ENCODE data around the gene INO80. TPM values are rescaled to one million over a fixed set of nuclear protein-coding genes. Genes with fewer than 3 reads are reported as not detected.

INO80 gene
- total RNA-seq, 4 donors from 2014 or later, result 29.4 to 45.9 (median 41.0) TPM

GRCh38 chr15:41019174-41019573 lies 96.9 kb downstream of the INO80 start:
- no peaks in the 10 kb centered on the region for H3K27me3 ChIP-seq
- 68% methylated on average over 5 of the region's 5 CpGs for WGBS
- TF ChIP-seq EP300 (IDR thresholded peaks at IDR 0.05) (no peak), POLR2AphosphoS5 (IDR thresholded peaks at IDR 0.05) (no peak), POLR2A (IDR thresholded peaks at IDR 0.05) (no peak), CTCF (IDR thresholded peaks at IDR 0.05) (no peak)
- H3K9me3 ChIP-seq, result no peaks in the 10 kb centered on the region
- H3K27ac ChIP-seq, result no peak overlapping the region
- H3K4me3 ChIP-seq, result no peak overlapping the region
- peaks cover 22% of the 10 kb centered on the region for H3K4me1 ChIP-seq
- H3K36me3 ChIP-seq, result peaks cover 55% of the 10 kb centered on the region
- DNase-seq (ENCODE audit: low spot score in 2 of 2), result no peak

GRCh38 chr15:41018534-41018933 lies 97.5 kb downstream of the INO80 start:
- 63% methylated on average over 1 of the region's 1 CpG for WGBS
- peaks cover 22% of the 10 kb centered on the region for H3K4me1 ChIP-seq
- DNase-seq (ENCODE audit: low spot score in 2 of 2), result no peak

GRCh38 chr15:41017066-41017735 lies 98.9 kb downstream of the INO80 start:
- DNase-seq (ENCODE audit: low spot score in 2 of 2), result no peak
- Histone ChIP-seq H3K27ac (no peak overlapping the region), H3K9me3 (no peaks in the 10 kb centered on the region), H3K27me3 (no peaks in the 10 kb centered on the region), H3K4me3 (no peak overlapping the region), H3K36me3 (peaks cover 56% of the 10 kb centered on the region), H3K4me1 (peaks cover 22% of the 10 kb centered on the region)
- WGBS, result 54% methylated on average over 2 of the region's 2 CpGs
- TF ChIP-seq CTCF (IDR thresholded peaks at IDR 0.05) (no peak), POLR2A (IDR thresholded peaks at IDR 0.05) (no peak), POLR2AphosphoS5 (IDR thresholded peaks at IDR 0.05) (no peak), EP300 (IDR thresholded peaks at IDR 0.05) (no peak)

More at GRCh38 chr15:41018534-41018933, 97.5 kb downstream of the INO80 start:
- TF ChIP-seq EP300 (IDR thresholded peaks at IDR 0.05), result no peak
- peak in 1 of 2 donors; percentile 9 for TF ChIP-seq CTCF (IDR thresholded peaks at IDR 0.05)
- Histone ChIP-seq H3K27me3 (no peaks in the 10 kb centered on the region), H3K4me3 (no peak overlapping the region), H3K36me3 (peaks cover 56% of the 10 kb centered on the region), H3K9me3 (no peaks in the 10 kb centered on the region), H3K27ac (no peak overlapping the region)

GRCh38 chr15:41013691-41014414 lies 102.2 kb downstream of the INO80 start:
- Histone ChIP-seq H3K4me1 (peaks cover 21% of the 10 kb centered on the region), H3K27me3 (no peaks in the 10 kb centered on the region), H3K4me3 (no peak overlapping the region), H3K9me3 (no peaks in the 10 kb centered on the region), H3K36me3 (peaks cover 40% of the 10 kb centered on the region), H3K27ac (no peak overlapping the region)
- DNase-seq (ENCODE audit: low spot score in 2 of 2), result no peak
- 75% methylated on average over 3 of the region's 3 CpGs for WGBS
- TF ChIP-seq CTCF (IDR thresholded peaks at IDR 0.05) (no peak), POLR2A (IDR thresholded peaks at IDR 0.05) (no peak), EP300 (IDR thresholded peaks at IDR 0.05) (no peak)

GRCh38 chr15:41011055-41011815 lies 104.8 kb downstream of the INO80 start:
- no peaks in the 10 kb centered on the region for H3K27me3 ChIP-seq
- TF ChIP-seq CTCF (IDR thresholded peaks at IDR 0.05) (no peak), EP300 (IDR thresholded peaks at IDR 0.05) (no peak), POLR2AphosphoS5 (IDR thresholded peaks at IDR 0.05) (no peak), POLR2A (IDR thresholded peaks at IDR 0.05) (no peak)
- no peak overlapping the region for H3K27ac ChIP-seq
- no peak overlapping the region for H3K4me3 ChIP-seq
- no peak for DNase-seq (ENCODE audit: low spot score in 2 of 2)
- H3K36me3 ChIP-seq, result peaks cover 29% of the 10 kb centered on the region
- peaks cover 3% of the 10 kb centered on the region for H3K4me1 ChIP-seq
- WGBS, result 93% methylated on average over 2 of the region's 2 CpGs
- H3K9me3 ChIP-seq, result no peaks in the 10 kb centered on the region
